Left cardiac atrium (tissue), 4 donors: ENCODE results near the gene IKZF2. TPM values are rescaled to one million over a fixed set of nuclear protein-coding genes. Genes with fewer than 3 reads are reported as not detected.

Experiments
- ATAC-seq, 2 donors: fragments of 200-7000 bp; cut with Tn5 transposase; one replicate each; pipeline ENCODE4 v1.9.1; 2020; ENCODE audit warnings: mild to moderate bottlenecking in 2 of 2, moderate library complexity in 2 of 2
- DNase-seq: peaks from one replicate; pipeline ENCODE4 v3.0.0-alpha.2; 2020
- intact Hi-C, 2 donors: fragments of 100-400 bp; cut with DNase I; formaldehyde crosslinking; loops; one replicate each; pipeline versions ENCODE4 v1.14.1 to v1.15.1; 2022 to 2023
- long read RNA-seq: library from polyadenylated mRNA; unstranded; transcript quantifications from one replicate; pipeline ENCODE4 v2.0.0, GENCODE V29; 2021
- total RNA-seq, 2 donors: library from RNA; stranded (reverse); fragmentation: NEBNext Ultra II Directional; extraction: Animal tissue kit (Norgen Biotek cat#: 25700); gene quantifications; one replicate each; pipeline ENCODE4 v1.2.1, GENCODE V29; 2021
- donor health status: DM: no; HTN: yes; CAD: no.
- donor health status: DM: no; HTN: yes; CAD: no; lungs with severe emphysema.
- donor health status: DM: yes; HTN: yes; CAD: no.
- donor health status: Dilated cardiomyopathy.

IKZF2 gene
- 1 to 10 TPM; 3.8 to 6.3 TPM for total RNA-seq
- long read RNA-seq, result 0 reads

GRCh38 chr2:213151437-213152064 lies at the start of gene IKZF2:
TSS of gene IKZF2 (minus strand) at chr2:213151612. CDS start at chr2:213148629, 2,983 bp downstream.
- ATAC-seq (peak; percentile 96), DNase-seq (peak; percentile 90)
- intact Hi-C loops, result loop anchor here in 1 of 2 donors (5.0 kb wide), 1 partner anchor 374 kb away; no protein-coding TSS in a partner anchor

DNA sequence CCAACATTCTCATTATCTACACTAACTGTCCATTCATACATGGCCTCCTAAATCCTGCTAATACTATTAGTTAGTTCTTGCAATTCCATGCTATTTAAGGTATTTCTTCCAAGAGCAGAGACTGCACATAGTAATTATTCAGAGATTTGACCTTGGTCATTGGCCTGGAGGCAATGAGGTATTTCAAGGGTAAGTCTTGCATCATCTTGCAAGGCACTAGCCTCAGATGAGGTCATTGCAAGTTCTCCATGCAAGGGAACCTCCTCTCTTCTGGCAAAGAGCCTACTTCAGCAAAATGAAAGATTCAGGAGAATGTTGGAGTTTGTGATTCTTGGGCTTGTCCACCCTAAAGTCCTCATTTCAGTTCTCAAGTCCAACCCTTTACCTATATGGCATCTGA lies 48.5 kb upstream of the IKZF2 start:
- ATAC-seq (no peak), DNase-seq (no peak)
- intact Hi-C loops, result no loop called here

GRCh38 chr2:213189001-213189899 lies 37.8 kb upstream of the IKZF2 start:
- intact Hi-C loops, result no loop called here
- DNase-seq (no peak), ATAC-seq (no peak)

- intact Hi-C loops, result no loop called here
- DNase-seq (no peak), ATAC-seq (no peak)
These were observed 37.1 kb upstream of the IKZF2 start for GRCh38 chr2:213188533-213188867.

- intact Hi-C loops, result no loop called here
- ATAC-seq (no peak), DNase-seq (no peak)
These were observed 36.6 kb upstream of the IKZF2 start for GRCh38 chr2:213187833-213188532.

GRCh38 chr2:213187386-213187785 lies 36.0 kb upstream of the IKZF2 start:
- ATAC-seq, result no peak
- DNase-seq, result no peak
- intact Hi-C loops, result no loop called here

- no peak for DNase-seq
- ATAC-seq, result no peak
- intact Hi-C loops, result no loop called here
These were observed 33.9 kb upstream of the IKZF2 start for GRCh38 chr2:213185147-213185822.

- no peak for ATAC-seq
These were observed 30.3 kb upstream of the IKZF2 start for GRCh38 chr2:213181712-213182111.

DNA sequence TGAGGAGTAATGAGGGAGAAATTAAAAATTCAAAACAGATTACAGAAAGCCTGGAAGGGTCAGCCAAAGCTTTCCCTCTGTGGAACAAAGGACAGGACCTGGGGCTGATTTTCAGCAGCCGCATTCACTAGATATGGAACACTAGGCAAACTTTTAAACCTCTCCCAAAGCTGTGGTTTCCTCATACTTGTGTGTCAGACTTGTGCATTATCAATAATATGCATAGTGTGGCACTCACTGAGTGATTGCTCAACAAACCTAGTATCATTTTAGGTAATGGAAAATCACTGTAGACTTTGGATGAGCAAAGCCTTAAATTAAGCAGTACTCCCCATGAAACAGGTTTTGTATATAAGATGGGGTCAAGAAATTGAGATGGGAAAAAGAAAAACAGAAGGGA lies 26.3 kb upstream of the IKZF2 start:
- no peak for ATAC-seq
- intact Hi-C loops, result no loop called here
- DNase-seq, result no peak

More at GRCh38 chr2:213181712-213182111, 30.3 kb upstream of the IKZF2 start:
- DNase-seq, result no peak
- intact Hi-C loops, result no loop called here

- intact Hi-C loops, result no loop called here
- no peak for ATAC-seq
- no peak for DNase-seq
These were observed 24.3 kb upstream of the IKZF2 start for GRCh38 chr2:213175673-213176247.

- DNase-seq, result no peak
- ATAC-seq, result no peak
- intact Hi-C loops, result no loop called here
These were observed 21.2 kb upstream of the IKZF2 start for GRCh38 chr2:213172641-213173040.

GRCh38 chr2:213171147-213171546 lies 19.7 kb upstream of the IKZF2 start:
- intact Hi-C loops, result no loop called here
- no peak for ATAC-seq

DNA sequence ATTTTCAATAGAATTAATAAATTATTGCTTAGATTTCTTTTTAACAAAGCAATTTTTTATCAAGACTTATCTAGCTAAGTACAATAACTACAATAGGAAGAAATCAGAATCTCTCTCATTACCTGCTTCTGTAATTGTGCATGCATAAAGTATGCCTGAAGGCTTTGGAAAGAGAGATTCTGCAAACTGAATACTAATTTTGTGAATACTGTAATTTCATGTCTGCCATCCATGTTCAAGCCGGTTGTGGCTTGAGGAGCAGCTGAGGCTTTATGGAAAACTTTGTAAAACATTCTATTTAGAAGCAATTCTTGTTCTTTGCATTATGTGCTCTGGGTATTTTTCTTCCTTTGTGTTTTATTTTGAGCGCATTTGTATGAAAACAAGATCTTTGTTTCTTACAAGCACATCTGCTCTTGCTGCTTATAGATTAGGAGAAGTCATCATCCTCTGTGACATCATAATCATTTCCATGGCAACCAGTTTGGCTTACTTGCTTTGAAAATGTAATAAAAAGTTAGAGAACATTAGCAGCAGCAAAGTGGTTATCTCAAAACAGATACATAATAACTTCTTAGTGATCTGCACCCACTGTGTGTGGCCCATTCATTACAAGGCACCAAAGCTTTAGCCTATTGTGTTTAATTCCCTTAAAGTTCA lies 16.0 kb upstream of the IKZF2 start:
- intact Hi-C loops, result no loop called here
- ATAC-seq, result no peak
- DNase-seq, result no peak

More at GRCh38 chr2:213171147-213171546, 19.7 kb upstream of the IKZF2 start:
- DNase-seq, result no peak

DNA sequence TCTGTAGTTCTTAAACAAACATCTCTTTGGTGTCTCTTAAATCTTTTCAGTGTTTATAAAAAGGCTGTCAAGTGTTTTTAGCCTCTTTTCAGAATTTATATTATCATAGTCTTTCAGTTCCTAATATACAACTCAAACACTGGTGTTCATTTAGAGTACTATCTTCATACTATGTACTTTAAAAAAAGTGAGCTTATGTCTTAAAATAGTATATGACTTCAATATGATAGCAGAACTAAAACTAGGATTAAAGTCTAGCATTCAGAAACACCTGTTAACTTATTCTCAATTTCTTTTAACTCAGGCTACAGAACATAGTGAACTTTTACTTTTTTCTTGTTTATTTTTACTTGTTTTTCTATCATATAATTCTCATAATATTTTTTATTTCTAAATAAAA lies 14.7 kb upstream of the IKZF2 start:
- ATAC-seq (no peak), DNase-seq (no peak)
- intact Hi-C loops, result no loop called here

GRCh38 chr2:213164263-213164662 lies 12.9 kb upstream of the IKZF2 start:
- ATAC-seq (no peak), DNase-seq (no peak)
- intact Hi-C loops, result no loop called here

GRCh38 chr2:213162516-213163118 lies 11.2 kb upstream of the IKZF2 start:
- ATAC-seq, result no peak
- intact Hi-C loops, result no loop called here
- DNase-seq, result no peak

GRCh38 chr2:213161759-213162515 lies 10.5 kb upstream of the IKZF2 start:
- ATAC-seq (peak in 1 of 2 donors; percentile 61), DNase-seq (no peak)
- intact Hi-C loops, result no loop called here
